Measurements from ENCODE around the gene ANKRD65.
"Not testable (repeated sequence)": the region's sequence is repeated elsewhere in the genome, so short reads cannot be mapped to it uniquely, and the experiment has no call there.

The ANKRD65 gene

GRCh38 chr1:1371364-1371745 lies 49.7 kb downstream of the ANKRD65 start:
- DNase-seq: no peak
- peaks cover 8% of the 10 kb centered on the region for H3K9me3 ChIP-seq (ENCODE audit: severe bottlenecking)
- H3K27ac ChIP-seq: peak overlapping the region; percentile 48
- H3K4me3 ChIP-seq (ENCODE audit: low read depth, low read length): no peak overlapping the region
- H3K36me3 ChIP-seq: peaks cover 34% of the 10 kb centered on the region
- TF ChIP-seq CTCF (IDR thresholded peaks at IDR 0.05; ENCODE audit: low read depth, low read length): no peak
- no peaks in the 10 kb centered on the region for H3K27me3 ChIP-seq (ENCODE audit: insufficient read depth, low read depth, severe bottlenecking)

GRCh38 chr1:1370771-1371300 lies 50.2 kb downstream of the ANKRD65 start:
- no peak for TF ChIP-seq CTCF (IDR thresholded peaks at IDR 0.05; ENCODE audit: low read depth, low read length)
- no peak for DNase-seq
- no peak overlapping the region for H3K27ac ChIP-seq

DNA sequence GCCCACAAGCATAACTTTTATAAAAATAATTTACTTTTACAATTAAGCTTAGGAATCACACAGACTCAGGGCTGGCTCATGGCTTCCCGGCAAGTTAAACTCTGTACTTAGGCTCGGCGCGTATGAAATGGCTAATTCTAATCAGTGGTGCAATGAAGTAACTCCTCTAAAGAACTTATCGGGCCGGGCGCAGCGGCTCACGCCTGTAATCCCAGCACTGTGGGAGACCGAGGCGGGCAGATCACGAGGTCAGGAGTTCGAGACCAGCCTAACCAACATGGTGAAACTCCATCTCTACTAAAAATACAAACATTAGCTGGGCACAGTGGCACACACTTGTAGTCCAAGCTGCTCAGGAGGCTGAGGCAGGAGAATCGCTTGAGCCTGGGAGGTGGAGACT lies 51.0 kb downstream of the ANKRD65 start:
- peaks cover 15% of the 10 kb centered on the region for H3K9me3 ChIP-seq (ENCODE audit: severe bottlenecking)
- H3K27ac ChIP-seq; H3K4me3 ChIP-seq (ENCODE audit: low read depth, low read length); H3K27me3 ChIP-seq (ENCODE audit: insufficient read depth, low read depth, severe bottlenecking); DNase-seq: not testable (repeated sequence)
- peaks cover 29% of the 10 kb centered on the region for H3K36me3 ChIP-seq

More at GRCh38 chr1:1370771-1371300, 50.2 kb downstream of the ANKRD65 start:
- H3K27me3 ChIP-seq (ENCODE audit: insufficient read depth, low read depth, severe bottlenecking): no peaks in the 10 kb centered on the region
- H3K4me3 ChIP-seq (ENCODE audit: low read depth, low read length): no peak overlapping the region
- H3K36me3 ChIP-seq: peaks cover 29% of the 10 kb centered on the region
- H3K9me3 ChIP-seq (ENCODE audit: severe bottlenecking): peaks cover 13% of the 10 kb centered on the region

Measured in WERI-Rb-1 (cell line).